Hematopoietic multipotent progenitor cell treated with erythropoietin and hydrocortisone succinate and interleukin-3 and kit ligand, for 17 days (in vitro differentiated cells): Measurements from ENCODE around the gene MYOZ3.

Experiments
- DNase-seq: peaks from one replicate; pipeline ENCODE4 v3.0.0-alpha.2; 2015; ENCODE audit warnings: low spot score

The MYOZ3 gene

GRCh38 chr5:150627731-150628545 lies 33.1 kb upstream of the MYOZ3 start:
- no peak for DNase-seq

DNA sequence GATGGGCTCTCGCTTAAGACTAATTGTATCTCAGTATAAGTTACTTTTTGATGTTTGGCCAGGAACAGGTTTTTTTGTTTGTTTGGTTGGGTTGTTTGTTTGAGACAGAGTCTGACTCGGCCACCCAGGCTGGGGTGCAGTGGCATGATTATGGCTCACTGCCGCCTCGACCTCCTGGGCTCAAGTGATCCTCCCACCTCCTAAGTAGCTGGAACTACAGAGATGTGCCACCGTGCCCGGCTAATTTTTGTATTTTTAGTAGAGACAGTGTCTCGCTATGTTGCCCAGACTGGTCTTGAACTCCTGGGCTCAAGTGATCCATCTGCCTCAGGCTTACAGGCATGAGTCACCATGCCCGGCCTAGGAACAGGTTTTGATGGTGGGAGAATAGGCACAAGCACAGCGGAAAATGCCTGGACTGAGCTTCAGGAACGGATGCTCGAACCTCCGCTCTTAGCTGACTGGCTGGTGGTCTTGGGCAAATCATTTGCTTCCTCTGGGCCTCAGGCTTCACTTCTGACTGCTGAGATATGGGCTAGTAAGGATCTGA lies 32.0 kb upstream of the MYOZ3 start:
- no peak for DNase-seq

GRCh38 chr5:150630016-150630415 lies 31.0 kb upstream of the MYOZ3 start:
- DNase-seq, result no peak

DNA sequence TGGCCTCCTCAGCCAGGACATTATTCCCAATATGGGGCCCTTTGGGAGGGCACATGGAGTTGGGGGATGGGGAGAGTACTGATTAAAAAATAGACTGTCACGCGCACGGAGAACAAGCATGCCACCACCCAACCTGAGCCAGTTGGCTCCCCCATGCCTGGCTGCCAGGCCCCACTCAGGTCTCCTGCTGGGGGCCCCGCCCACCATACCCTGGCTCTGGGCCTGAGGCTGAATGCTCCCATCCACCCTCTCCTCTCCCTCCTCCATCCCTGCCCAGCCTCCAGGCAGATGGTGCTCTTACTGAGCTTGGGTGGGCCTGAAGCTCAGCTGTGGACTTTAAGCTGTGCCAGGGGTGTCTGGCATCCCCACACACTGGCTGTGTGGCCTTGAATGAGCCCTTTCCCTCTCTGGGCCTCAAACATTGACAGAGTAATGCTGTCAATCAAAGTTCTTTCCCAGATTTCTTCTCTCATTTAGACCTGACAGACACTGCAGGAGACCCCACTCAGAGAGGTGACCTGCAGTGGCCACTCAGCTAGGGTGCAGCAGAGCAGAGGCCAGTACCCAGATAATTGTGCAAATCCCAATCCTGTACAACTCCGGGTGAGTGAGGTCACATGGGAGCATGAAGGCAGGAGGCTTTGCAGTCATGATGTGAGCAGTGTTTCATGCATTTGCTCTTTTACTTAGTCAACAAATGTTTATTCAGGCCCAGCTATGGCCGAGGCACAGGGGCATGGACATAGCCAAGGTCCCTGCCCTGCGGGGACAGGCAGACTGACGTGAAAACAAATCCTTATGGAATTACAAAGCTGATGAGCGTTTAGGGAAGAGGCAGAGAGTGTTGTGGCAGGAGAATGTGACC lies 30.4 kb upstream of the MYOZ3 start:
- no peak for DNase-seq

DNA sequence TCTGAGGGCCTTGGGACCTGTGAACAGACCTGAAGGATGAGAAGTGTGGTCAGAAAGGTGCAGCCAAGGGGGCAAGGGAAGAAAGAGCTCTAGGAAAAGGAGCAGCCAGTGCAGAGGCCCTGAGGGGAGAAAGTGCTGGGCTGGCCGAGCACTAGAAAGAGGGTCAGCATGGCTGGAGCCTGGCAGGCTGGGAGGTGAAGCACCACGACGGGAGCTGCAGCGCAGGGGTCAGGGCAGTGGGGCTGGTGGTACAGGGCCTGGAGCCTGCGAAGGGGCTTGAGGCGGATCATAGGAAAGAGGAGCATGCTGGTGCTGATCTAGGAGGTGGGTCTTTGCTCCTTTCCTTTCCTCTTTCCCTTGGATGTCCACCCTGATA lies 29.7 kb upstream of the MYOZ3 start:
- DNase-seq, result no peak

- DNase-seq, result no peak
These were observed 28.5 kb upstream of the MYOZ3 start for GRCh38 chr5:150632305-150633160.

DNA sequence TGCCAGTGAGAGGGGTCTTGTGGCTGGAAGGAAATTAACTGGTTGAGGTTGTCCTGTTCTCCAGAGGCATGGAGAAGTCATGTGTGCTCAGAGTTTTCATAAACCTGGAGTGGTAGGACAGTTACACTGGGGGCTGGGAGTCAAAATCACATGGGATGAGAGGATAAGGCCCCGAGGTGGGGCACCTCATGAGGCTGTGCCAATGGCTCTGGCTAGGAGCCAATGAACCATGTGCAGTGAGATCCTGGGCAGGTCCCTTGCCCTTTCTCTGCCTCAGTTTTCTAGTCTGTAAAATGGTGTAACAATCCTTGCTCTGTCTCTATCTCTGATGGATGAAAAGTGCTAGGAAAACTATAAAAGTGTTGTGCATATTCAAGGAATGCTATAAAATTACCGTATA lies 27.6 kb upstream of the MYOZ3 start:
- no peak for DNase-seq

DNA sequence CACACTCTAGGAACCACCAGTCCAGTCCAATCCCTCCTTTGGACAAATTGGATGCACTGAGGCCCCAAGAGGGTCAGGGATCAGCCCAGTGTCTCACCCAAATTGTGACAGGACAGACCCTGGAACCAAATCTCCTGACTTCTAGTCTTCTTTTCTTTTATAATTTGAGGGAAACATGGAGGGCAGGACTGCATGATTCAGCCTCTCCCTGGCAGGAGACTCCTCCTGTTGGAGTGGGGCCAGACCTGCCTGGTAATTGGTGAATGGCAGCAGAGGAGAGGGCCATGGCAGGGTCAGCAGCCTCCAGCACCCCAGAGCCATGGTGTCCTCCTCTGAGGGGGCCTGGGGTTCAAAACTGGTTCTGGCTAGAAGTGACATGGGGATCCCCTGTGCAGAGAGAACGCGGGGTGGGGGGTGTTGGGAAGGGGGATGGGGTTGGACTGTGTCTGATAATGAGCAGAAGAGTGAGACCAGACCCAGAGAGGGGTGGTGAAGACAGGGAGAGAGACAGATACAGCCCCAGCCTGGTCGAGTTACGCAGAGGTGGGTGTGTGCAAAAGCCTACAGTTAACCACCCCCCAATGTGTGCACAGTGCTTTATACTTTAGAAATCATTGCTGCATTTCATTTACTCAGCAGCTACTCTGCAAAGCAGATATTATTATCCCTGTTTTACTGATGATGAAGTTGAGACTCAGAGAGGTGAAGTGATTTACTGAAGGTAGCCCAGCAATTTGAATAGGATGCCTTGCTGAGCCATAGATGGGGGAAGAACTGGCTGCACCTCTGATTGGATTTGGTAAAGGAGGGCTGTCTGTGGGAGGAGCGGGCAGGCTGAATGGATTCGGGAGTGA lies 24.4 kb upstream of the MYOZ3 start:
- DNase-seq, result no peak

DNA sequence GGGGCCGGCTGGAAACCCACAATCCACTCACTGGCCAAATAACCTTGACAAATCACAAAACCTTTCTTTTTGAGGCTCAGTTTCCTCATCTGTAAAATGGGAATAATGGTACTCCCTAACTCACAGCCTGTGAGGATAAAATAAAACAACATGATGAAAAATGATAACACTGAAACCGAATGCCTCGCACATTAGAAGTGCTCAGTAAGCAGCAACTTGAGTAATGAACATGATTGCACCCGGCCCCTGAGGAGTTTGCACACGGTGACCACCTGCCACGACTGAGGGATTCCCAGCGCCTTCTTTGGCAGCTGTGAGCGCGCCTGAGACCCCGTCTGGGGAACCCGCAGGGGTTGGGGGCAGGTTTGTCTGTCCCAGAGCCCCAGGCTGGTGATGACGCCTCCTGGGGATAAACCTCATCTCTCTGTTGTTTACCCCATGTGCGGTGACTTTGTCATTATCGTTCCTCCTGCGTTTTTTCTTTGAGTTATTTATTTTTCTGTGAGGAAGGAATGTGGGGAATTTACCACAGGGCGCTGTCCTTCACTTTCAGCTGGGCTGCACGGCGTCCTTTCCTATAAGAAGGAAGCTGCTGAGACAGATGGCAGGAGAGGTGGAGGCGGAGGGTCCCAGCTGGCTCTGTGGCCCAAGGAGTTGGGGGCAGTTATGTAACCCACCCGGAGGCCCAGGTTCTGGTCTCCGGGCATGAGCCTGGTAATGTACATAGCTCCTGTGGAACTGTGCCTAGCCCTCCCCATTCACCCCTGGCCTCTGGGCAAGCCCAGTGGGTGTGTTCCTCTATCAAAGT lies 23.6 kb upstream of the MYOZ3 start:
- DNase-seq, result no peak

DNA sequence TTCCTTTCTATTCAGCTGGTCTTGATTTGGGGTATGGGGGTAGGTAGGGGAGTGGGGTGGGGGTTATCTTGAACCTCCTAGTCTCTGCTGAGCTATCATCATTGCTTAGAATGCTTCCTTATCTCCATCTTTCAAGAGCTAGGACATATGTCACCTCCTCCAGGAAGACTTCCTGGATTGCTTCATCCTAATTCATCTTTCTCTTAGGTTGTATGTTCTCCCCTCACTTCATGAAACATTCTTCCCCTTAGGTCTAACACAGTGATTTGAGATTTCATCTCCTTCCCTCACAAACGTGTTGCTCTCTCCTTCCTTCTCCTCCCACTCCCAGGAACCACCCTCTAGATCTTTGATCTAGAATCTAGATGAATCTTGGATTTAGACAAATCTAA lies 23.0 kb upstream of the MYOZ3 start:
- no peak for DNase-seq

GRCh38 chr5:150638488-150639376 lies 22.3 kb upstream of the MYOZ3 start:
- no peak for DNase-seq

DNA sequence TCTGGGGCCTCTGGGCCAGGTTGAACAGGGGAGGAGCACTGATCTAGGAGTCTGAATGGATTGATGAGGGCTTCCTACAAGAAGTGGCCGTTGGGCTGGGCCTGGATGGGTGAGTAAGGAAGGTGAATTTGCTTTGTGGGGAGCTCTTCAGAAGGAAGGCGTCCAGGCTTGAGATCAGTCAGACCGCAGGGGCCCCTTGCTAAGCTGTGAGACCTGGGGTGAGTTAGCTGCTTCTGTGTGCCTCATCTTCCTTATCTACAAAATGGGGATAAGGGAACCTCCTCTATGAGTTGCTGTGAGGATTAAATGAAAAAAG lies 21.7 kb upstream of the MYOZ3 start:
- no peak for DNase-seq

GRCh38 chr5:150639751-150640150 lies 21.3 kb upstream of the MYOZ3 start:
- DNase-seq, result no peak

DNA sequence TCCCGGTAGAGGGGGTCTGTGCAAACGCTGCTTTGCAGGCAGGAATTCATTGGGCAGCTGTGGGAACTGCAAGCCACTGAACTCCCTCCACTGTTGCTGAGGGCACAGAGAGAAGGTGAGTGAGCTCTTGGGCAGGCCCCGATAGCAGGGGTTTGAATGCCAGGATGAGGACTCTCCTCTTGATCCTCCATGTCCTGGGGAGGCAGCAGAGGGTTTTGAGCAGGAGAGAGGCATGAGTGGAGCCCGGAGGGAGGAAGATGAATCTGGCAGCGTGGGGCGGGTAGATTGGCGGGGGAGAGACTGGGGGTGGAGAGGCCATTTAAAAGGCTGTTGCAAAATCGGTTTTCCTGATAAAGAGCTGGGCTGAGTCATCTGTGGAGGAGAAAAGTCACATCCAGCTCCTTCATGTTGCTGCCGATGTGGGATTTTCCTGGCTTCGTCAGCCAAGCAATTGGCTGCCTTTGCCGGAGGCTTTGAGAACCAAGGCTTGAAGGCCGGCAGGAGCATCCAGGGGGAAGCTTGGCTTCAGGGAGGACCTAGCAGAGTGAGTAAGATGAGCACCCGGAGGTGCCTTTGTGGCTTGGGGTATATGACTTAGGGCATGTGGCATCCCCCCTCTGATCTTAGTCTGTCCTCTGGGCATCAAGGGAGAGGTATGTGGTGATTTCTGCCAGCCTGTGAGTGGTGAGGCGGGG lies 20.6 kb upstream of the MYOZ3 start, which contains the start of gene SYNPO:
TSS of gene SYNPO (plus strand) at position 350 of the 695 bp plus-strand sequence. CDS start 7,616 bp downstream, outside the sequence.
- DNase-seq, result no peak

GRCh38 chr5:150641006-150641570 lies 20.0 kb upstream of the MYOZ3 start:
- no peak for DNase-seq

DNA sequence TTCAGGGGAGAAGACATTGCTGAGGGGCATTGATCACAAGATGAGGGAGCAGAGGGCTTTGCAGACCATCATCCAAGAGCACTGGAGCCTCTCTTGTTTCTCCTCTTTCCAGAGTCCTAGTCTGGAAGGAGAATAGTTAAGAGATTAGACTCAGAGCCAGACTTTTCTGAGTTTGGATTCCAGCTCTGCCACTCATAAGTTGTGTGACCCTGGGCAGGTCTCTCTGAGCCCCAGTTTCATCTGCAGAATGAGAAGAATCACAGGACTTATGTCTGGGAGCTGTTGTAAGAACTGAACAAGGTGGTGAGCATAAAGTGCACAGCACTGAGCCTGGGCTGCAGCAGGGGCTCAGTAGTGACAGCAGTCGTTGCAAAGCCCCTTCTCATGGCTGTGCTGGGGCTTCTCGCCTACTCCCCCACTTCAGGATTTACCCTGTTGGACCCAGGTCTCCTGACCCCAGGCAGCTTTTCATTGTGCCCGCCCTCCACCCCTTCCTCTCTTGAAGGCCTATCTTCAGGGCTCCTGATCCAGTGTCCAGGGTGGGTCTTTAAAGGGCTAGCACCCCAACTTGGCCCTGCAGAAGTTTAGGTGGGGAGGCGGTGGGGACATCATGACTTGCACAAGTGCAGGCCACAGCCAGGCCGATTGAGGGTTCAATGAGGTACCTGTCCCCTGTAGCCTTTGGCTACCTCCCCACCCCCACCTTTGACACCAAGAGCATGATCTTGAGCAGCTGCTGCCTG lies 19.1 kb upstream of the MYOZ3 start:
- no peak for DNase-seq

DNA sequence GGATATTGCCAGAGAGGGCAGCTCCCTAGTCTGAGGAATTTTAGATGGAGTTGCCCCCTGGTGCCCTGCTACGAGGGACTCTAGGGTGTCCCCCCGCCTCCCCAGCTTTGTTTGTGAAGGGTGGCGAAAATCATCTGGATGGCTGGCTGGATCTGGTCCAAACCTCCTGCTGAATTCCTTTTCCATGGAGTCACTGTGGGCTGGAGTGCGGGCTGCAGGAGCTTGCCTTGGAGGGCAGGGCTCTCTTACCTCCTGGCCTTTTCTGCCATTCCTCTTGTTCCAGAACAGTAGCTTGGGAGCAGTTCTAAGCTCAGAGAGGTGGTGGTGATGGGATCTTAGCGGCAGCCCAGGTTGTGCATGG lies 18.5 kb upstream of the MYOZ3 start:
- DNase-seq, result no peak
